Transverse colon (tissue), 3 donors: ENCODE data around the gene STOX1.

Experiments used
- POLR2A ChIP-seq: fragments of 450-650 bp; IDR thresholded peaks from one replicate; pipeline ENCODE4 v1.6.1; 2016; ENCODE audit warnings: antibody characterized with exemption, mild to moderate bottlenecking, moderate library complexity
- TF ChIP-seq, protein P1 (sequence below), 5 experiments: fragments of 200-600 bp in 3 of 5; fragments of 450-650 bp in 2 of 5; sonication (generic) in 3 of 5; IDR thresholded peaks; 1 replicate in 2 of 5; 2 replicates in 3 of 5; pipeline ENCODE4 v1.5.1; 2016 to 2017; ENCODE audit warnings: antibody characterized with exemption in 5 of 5, inconsistent platforms in 3 of 5, mild to moderate bottlenecking in 2 of 5, moderate library complexity in 1 of 5

DNA sequence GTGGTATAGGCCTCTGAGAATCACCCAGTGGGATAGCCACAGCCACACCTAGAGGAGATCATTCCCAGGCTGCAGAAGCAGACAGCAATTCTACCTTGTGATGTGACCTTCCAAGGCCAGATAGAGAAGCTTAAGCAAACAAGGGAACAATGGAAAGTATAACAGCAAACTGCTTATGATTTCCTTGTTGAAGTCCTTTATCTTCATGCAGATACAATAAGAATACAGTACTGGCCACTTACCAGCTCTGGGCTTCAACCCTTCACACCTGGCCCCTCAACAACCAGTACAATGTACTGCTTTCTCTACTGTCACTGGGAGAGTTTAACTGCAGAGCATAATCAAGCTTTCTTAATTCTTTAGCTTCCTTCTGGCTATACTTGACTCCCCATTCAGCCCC, 51.2 kb downstream of the STOX1 start:
- TF ChIP-seq, protein P1, sequence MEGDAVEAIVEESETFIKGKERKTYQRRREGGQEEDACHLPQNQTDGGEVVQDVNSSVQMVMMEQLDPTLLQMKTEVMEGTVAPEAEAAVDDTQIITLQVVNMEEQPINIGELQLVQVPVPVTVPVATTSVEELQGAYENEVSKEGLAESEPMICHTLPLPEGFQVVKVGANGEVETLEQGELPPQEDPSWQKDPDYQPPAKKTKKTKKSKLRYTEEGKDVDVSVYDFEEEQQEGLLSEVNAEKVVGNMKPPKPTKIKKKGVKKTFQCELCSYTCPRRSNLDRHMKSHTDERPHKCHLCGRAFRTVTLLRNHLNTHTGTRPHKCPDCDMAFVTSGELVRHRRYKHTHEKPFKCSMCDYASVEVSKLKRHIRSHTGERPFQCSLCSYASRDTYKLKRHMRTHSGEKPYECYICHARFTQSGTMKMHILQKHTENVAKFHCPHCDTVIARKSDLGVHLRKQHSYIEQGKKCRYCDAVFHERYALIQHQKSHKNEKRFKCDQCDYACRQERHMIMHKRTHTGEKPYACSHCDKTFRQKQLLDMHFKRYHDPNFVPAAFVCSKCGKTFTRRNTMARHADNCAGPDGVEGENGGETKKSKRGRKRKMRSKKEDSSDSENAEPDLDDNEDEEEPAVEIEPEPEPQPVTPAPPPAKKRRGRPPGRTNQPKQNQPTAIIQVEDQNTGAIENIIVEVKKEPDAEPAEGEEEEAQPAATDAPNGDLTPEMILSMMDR (IDR thresholded peaks at IDR 0.05), result no peak
- no peak for TF ChIP-seq POLR2A
